8988T (cell line): Measurements from ENCODE around the gene EXPH5.
"Not testable (repeated sequence)": the region's sequence is repeated elsewhere in the genome, so short reads cannot be mapped to it uniquely, and the experiment has no call there.

Experiments
- DNase-seq: peaks from one replicate; pipeline ENCODE4 v3.0.0; 2011

EXPH5 gene

GRCh38 chr11:108602818-108603217 lies 9.2 kb upstream of the EXPH5 start:
- not testable (repeated sequence) for DNase-seq

GRCh38 chr11:108601150-108601549 lies 7.6 kb upstream of the EXPH5 start:
- DNase-seq, result no peak

- no peak for DNase-seq
Measured at GRCh38 chr11:108599978-108600377, 6.4 kb upstream of the EXPH5 start.

- DNase-seq, result no peak
Measured at GRCh38 chr11:108597736-108598355, 4.3 kb upstream of the EXPH5 start.

GRCh38 chr11:108596701-108597100 lies 3.1 kb upstream of the EXPH5 start:
- DNase-seq, result no peak

GRCh38 chr11:108593923-108594434 lies 411 bp upstream of the EXPH5 start:
- DNase-seq, result no peak

GRCh38 chr11:108592591-108593213 lies 866 bp downstream of the EXPH5 start:
- peak; percentile 24 for DNase-seq

GRCh38 chr11:108591893-108592292 lies 1.7 kb downstream of the EXPH5 start:
- no peak for DNase-seq

- no peak for DNase-seq
Measured at GRCh38 chr11:108589136-108589535, 4.4 kb downstream of the EXPH5 start.

GRCh38 chr11:108588287-108588686 lies 5.3 kb downstream of the EXPH5 start:
- no peak for DNase-seq

GRCh38 chr11:108587109-108587508 lies 6.5 kb downstream of the EXPH5 start:
- no peak for DNase-seq

- DNase-seq, result no peak
Measured at GRCh38 chr11:108586600-108586999, 7.0 kb downstream of the EXPH5 start.

- not testable (repeated sequence) for DNase-seq
Measured at GRCh38 chr11:108586185-108586584, 7.4 kb downstream of the EXPH5 start.

GRCh38 chr11:108584973-108585372 lies 8.6 kb downstream of the EXPH5 start:
- no peak for DNase-seq

GRCh38 chr11:108580645-108581044 lies 12.9 kb downstream of the EXPH5 start:
- no peak for DNase-seq

GRCh38 chr11:108580043-108580442 lies 13.5 kb downstream of the EXPH5 start:
- DNase-seq, result no peak

- no peak for DNase-seq
Measured at GRCh38 chr11:108576523-108576922, 17.0 kb downstream of the EXPH5 start.

- DNase-seq, result no peak
Measured at GRCh38 chr11:108574675-108575074, 18.9 kb downstream of the EXPH5 start.

- no peak for DNase-seq
Measured at GRCh38 chr11:108571001-108571400, 22.6 kb downstream of the EXPH5 start.

GRCh38 chr11:108569896-108570295 lies 23.7 kb downstream of the EXPH5 start:
- DNase-seq, result no peak

- no peak for DNase-seq
Measured at GRCh38 chr11:108568195-108568858, 25.2 kb downstream of the EXPH5 start.

GRCh38 chr11:108565653-108566052 lies 27.9 kb downstream of the EXPH5 start:
- no peak for DNase-seq

GRCh38 chr11:108562746-108563581 lies 30.6 kb downstream of the EXPH5 start:
- DNase-seq, result no peak
